ENCODE results near the gene DCLK1. TPM values are rescaled to one million over a fixed set of nuclear protein-coding genes. Genes with fewer than 3 reads are reported as not detected.

DCLK1 gene
- total RNA-seq, 1 donor from 2014 or later, result 4.5 TPM

DNA sequence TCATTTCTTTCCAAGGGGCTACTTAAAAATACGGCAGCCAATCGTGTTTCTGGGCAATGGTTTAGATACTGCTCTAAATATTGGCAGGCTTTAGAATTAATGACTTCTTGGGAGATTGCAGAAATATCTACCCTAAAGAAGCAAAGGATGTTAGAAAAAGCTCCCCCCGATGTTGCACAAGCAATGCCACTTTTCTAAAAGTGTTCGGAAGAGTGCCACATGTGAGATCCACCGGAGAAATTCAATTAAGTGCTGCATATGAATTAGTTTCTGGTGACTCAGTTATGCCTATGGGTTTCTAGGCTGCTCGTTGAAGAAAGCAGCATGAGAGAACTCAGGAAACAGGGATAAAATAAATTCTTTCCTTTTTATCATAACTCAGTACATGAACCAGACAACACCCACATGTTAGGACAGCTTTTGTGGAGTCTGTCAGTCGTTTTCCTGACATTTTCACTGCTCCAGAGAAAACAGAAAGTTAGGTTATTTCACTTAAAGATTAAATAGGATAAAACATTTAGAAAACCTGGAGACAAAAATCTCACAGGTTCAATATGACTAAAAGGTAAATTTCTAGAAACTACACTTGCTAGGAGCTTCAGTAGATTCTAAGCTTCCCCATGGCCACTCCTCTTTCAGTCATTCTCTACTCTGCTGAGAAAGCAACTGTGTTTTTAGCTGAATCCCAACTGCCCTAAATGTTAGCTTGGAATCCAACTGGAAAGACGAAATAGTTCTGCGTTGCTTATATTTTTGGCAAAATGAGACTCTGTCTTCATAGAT is 244.7 kb downstream of the DCLK1 start:
- DNase-seq, result no peak
- Histone ChIP-seq H3K27me3 (no peaks in the 10 kb centered on the region), H3K4me3 (no peak overlapping the region), H3K4me1 (no peaks in the 10 kb centered on the region), H3K9me3 (no peaks in the 10 kb centered on the region), H3K27ac (no peak overlapping the region), H3K36me3 (no peaks in the 10 kb centered on the region)
- intact Hi-C loops (cut with DNase I), result no loop called here
- ATAC-seq, result no peak
- TF ChIP-seq, protein P1, sequence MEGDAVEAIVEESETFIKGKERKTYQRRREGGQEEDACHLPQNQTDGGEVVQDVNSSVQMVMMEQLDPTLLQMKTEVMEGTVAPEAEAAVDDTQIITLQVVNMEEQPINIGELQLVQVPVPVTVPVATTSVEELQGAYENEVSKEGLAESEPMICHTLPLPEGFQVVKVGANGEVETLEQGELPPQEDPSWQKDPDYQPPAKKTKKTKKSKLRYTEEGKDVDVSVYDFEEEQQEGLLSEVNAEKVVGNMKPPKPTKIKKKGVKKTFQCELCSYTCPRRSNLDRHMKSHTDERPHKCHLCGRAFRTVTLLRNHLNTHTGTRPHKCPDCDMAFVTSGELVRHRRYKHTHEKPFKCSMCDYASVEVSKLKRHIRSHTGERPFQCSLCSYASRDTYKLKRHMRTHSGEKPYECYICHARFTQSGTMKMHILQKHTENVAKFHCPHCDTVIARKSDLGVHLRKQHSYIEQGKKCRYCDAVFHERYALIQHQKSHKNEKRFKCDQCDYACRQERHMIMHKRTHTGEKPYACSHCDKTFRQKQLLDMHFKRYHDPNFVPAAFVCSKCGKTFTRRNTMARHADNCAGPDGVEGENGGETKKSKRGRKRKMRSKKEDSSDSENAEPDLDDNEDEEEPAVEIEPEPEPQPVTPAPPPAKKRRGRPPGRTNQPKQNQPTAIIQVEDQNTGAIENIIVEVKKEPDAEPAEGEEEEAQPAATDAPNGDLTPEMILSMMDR (IDR thresholded peaks at IDR 0.05), result no peak

DNA sequence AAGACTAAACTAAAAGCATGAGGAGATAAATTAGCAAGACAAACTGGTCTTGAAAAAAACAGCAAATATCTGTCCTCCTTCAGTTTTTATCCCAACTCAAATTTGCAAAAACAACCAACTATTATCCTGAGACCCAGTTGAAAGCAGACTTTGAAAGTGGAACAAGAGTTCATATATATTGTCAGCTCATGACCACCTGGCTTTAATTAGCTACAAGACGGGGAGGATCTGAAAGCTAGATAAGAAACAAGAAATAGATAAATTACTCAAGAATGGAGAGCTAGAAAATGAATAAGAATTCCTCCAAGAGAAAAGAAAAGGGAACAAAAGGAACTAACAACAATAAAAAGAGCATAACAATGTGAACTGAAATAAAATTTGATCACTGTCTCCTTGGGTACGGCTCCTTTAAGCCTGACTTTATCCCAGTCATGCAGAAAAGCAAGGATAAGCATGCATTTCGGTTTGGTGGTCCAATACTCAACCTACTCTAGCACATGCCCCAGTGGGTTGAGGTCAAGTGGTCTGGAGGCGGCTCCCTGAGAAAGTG is 246.9 kb downstream of the DCLK1 start:
- Histone ChIP-seq H3K4me1 (no peaks in the 10 kb centered on the region), H3K27me3 (no peaks in the 10 kb centered on the region), H3K27ac (no peak overlapping the region), H3K9me3 (no peaks in the 10 kb centered on the region), H3K36me3 (no peaks in the 10 kb centered on the region), H3K4me3 (no peak overlapping the region)
- intact Hi-C loops (cut with DNase I), result no loop called here
- ATAC-seq (no peak), DNase-seq (no peak)
- TF ChIP-seq, protein P1 (IDR thresholded peaks at IDR 0.05), result no peak

DNA sequence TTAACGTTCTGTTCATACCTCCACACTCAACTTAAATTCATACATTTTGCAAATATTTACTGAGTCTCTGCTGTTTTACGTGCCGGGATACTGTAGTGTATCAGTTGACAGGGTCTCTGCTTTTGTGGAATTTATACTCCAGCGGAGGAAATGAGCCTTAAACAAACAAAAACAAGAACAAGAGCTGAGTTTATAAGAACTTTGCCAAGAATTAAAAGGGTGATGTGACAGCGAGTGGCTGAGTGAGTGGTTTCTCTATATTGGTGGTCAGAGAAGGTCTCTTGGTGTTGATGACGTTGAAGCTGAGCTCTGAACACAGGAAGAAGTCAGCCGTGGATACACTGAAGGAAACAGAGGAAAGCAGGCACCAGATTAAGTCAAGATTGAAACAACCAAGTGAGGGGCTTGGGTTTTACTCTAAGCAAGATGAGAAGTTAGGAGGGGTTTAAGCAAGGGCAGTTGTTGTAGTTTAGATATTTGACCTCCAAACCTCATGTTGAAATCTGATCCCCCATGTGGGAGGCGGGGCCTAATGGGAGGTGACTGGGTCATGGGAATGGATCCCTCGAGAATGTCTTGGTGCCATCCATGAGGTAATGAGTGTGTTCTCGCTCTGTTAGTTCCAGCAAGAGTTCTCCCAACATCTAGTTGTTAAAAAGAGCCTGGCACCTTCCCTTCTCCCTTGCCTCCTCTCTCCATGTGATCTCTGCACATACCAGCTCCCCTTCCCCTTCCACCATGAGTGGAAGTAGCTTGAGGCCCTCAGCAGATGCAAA is 248.3 kb downstream of the DCLK1 start:
- no peak overlapping the region for H3K4me3 ChIP-seq
- no peak for ATAC-seq
- intact Hi-C loops (cut with DNase I), result no loop called here
- no peak overlapping the region for H3K27ac ChIP-seq
- H3K9me3 ChIP-seq, result no peaks in the 10 kb centered on the region
- DNase-seq, result no peak
- H3K36me3 ChIP-seq, result no peaks in the 10 kb centered on the region
- H3K27me3 ChIP-seq, result no peaks in the 10 kb centered on the region
- H3K4me1 ChIP-seq, result no peaks in the 10 kb centered on the region
- TF ChIP-seq, protein P1 (IDR thresholded peaks at IDR 0.05), result no peak

GRCh38 chr13:35881360-35881759 is 249.8 kb downstream of the DCLK1 start:
- H3K4me3 ChIP-seq, result no peak overlapping the region
- no peak for ATAC-seq
- H3K9me3 ChIP-seq, result no peaks in the 10 kb centered on the region
- no peak for DNase-seq
- no peaks in the 10 kb centered on the region for H3K27me3 ChIP-seq
- intact Hi-C loops (cut with DNase I), result no loop called here
- H3K4me1 ChIP-seq, result no peaks in the 10 kb centered on the region
- TF ChIP-seq, protein P1 (IDR thresholded peaks at IDR 0.05), result no peak
- no peak overlapping the region for H3K27ac ChIP-seq
- no peaks in the 10 kb centered on the region for H3K36me3 ChIP-seq

DNA sequence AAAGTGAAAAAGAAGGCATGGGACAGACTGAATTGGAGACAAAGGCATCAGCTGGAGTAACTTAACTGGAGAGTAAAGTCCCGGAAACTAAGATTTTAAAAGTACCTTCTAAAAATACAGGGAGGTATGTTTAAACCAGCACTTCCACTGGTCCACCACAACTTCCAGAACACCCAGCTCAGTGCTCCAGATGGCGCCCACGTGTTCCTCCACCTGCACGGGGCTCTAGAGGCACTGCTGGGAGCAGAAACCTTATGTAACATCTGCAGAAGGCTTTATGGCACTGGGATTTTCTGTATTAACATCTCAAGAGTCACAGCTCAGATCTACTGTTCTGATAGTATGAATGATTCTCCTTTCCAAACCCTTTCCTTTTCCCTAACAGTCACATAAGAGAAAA is 252.1 kb downstream of the DCLK1 start:
- Histone ChIP-seq H3K4me1 (no peaks in the 10 kb centered on the region), H3K9me3 (no peaks in the 10 kb centered on the region), H3K4me3 (no peak overlapping the region), H3K27ac (no peak overlapping the region), H3K36me3 (no peaks in the 10 kb centered on the region), H3K27me3 (no peaks in the 10 kb centered on the region)
- ATAC-seq (no peak), DNase-seq (no peak)
- TF ChIP-seq, protein P1 (IDR thresholded peaks at IDR 0.05), result no peak
- intact Hi-C loops (cut with DNase I), result no loop called here

Measured in upper lobe of right lung (tissue), 1 donor.